Psoas muscle (tissue), 8 donors: Measurements from ENCODE around the gene AQP2. TPM values are rescaled to one million over a fixed set of nuclear protein-coding genes. Genes with fewer than 3 reads are reported as not detected.

ENCODE experiments used
- ATAC-seq, 4 donors: fragments of 200-7000 bp; cut with Tn5 transposase; one replicate each; pipeline ENCODE4 v1.9.1; 2020; ENCODE audit warnings: moderate library complexity in 3 of 4, mild to moderate bottlenecking in 2 of 4
- DNase-seq, 2 donors: peaks; one replicate each; pipeline ENCODE4 v3.0.0-alpha.2; 2020
- H3K27ac ChIP-seq: fragments of 200-600 bp; one replicate; pipeline ENCODE4 v1.8.0; 2022
- H3K27me3 ChIP-seq, 3 donors: fragments of 200-600 bp in 1 of 3; one replicate each; pipeline versions ENCODE4 v1.6.1 to v1.8.0; 2013 to 2022; ENCODE audit warnings: low read length in 2 of 3, mild to moderate bottlenecking in 2 of 3, moderate library complexity in 1 of 3; ENCODE audit not compliant: insufficient read depth in 3 of 3
- H3K36me3 ChIP-seq, 2 donors: fragments of 200-600 bp in 1 of 2; one replicate each; pipeline versions ENCODE4 v1.6.1 to v1.8.0; 2013 to 2022; ENCODE audit warnings: low read depth in 1 of 2, mild to moderate bottlenecking in 1 of 2, moderate library complexity in 1 of 2; ENCODE audit not compliant: insufficient read depth in 1 of 2
- H3K4me1 ChIP-seq: fragments of 200-600 bp; one replicate; pipeline ENCODE4 v1.8.0; 2022
- H3K4me3 ChIP-seq: fragments of 200-600 bp; one replicate; pipeline ENCODE4 v1.8.0; 2022; ENCODE audit warnings: mild to moderate bottlenecking
- H3K9me3 ChIP-seq: fragments of 200-600 bp; one replicate; pipeline ENCODE4 v1.8.0; 2022
- WGBS, 3 donors: extraction: QIAGEN DNeasy Blood & Tissue Kit; methylation state at CpG; one replicate each; pipeline versions ENCODE4 v1.1.6 to v1.1.7; 2013; 5-methylcytosine and 5-hydroxymethylcytosine counted together
- intact Hi-C, 2 donors: fragments of 100-400 bp; cut with DNase I; formaldehyde crosslinking; loops; one replicate each; pipeline versions ENCODE4 v1.11.0 to v1.14.2; 2022
- polyA plus RNA-seq, 3 donors: library from polyadenylated mRNA; stranded (reverse); fragments of 200-250 nt; gene quantifications; one replicate each; pipeline ENCODE4 v1.2.3, GENCODE V29; 2013
- total RNA-seq, 4 donors: library from RNA; stranded (reverse); fragmentation: NEBNext Ultra II Directional in 2 of 4; extraction: Animal tissue kit (Norgen Biotek cat#: 25700) in 2 of 4; gene quantifications; one replicate each; pipeline versions ENCODE4 v1.2.1 to v1.2.4, GENCODE V29; 2021 to 2023
- TF ChIP-seq, protein P1 (sequence below): fragments of 200-600 bp; IDR thresholded peaks from one replicate; pipeline ENCODE4 v1.8.0; 2022; ENCODE audit warnings: antibody characterized with exemption
- donor health status: healthy with polysubstance abuse.
- donor health status: DM: no; HTN: no; CAD: no; lungs with moderate emphysema.
- donor health status: Bipolar disorder and iron deficiency.
- donor health status: healthy.
- donor health status: DM: yes; HTN: yes; CAD: no.
- donor health status: DM: no; HTN: no; CAD: no.
- donor health status: DM: no; HTN: no; CAD: no.
- donor health status: DM: yes; HTN: yes; CAD: no.

Gene AQP2
- total and polyA plus RNA-seq, 7 donors = not detected

DNA sequence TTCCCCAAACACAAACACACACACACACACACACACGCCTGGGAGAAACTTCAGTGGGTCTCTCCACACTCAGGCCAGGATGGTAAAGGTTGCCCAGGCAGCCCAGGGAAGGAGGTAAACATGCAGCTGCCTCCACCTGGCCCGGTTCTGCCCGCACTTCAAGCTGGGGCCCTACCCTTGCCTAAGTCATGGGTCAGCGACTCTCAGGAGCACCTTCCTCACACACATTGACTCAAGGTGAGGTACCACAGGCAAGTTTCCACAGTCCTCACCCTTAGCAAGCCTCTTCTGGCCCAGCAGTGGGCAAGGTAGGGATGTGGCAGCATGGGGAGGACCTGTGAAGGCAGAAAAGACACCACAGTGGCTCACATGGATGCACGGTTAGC is 32.8 kb upstream of the AQP2 start:
- ATAC-seq = no peak
- Histone ChIP-seq H3K4me1 (no peaks in the 10 kb centered on the region), H3K4me3 (no peak overlapping the region), H3K9me3 (no peaks in the 10 kb centered on the region), H3K27ac (no peak overlapping the region), H3K36me3 (no peaks in the 10 kb centered on the region), H3K27me3 (peaks cover 0 to 1% (median 0%) of the 10 kb centered on the region in 3 donors)
- 86 to 89% (median 89%) methylated on average over 5 of the region's 5 CpGs for WGBS, 3 donors
- no peak for DNase-seq
- intact Hi-C loops = no loop called here
- TF ChIP-seq, protein P1, sequence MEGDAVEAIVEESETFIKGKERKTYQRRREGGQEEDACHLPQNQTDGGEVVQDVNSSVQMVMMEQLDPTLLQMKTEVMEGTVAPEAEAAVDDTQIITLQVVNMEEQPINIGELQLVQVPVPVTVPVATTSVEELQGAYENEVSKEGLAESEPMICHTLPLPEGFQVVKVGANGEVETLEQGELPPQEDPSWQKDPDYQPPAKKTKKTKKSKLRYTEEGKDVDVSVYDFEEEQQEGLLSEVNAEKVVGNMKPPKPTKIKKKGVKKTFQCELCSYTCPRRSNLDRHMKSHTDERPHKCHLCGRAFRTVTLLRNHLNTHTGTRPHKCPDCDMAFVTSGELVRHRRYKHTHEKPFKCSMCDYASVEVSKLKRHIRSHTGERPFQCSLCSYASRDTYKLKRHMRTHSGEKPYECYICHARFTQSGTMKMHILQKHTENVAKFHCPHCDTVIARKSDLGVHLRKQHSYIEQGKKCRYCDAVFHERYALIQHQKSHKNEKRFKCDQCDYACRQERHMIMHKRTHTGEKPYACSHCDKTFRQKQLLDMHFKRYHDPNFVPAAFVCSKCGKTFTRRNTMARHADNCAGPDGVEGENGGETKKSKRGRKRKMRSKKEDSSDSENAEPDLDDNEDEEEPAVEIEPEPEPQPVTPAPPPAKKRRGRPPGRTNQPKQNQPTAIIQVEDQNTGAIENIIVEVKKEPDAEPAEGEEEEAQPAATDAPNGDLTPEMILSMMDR = no peak

DNA sequence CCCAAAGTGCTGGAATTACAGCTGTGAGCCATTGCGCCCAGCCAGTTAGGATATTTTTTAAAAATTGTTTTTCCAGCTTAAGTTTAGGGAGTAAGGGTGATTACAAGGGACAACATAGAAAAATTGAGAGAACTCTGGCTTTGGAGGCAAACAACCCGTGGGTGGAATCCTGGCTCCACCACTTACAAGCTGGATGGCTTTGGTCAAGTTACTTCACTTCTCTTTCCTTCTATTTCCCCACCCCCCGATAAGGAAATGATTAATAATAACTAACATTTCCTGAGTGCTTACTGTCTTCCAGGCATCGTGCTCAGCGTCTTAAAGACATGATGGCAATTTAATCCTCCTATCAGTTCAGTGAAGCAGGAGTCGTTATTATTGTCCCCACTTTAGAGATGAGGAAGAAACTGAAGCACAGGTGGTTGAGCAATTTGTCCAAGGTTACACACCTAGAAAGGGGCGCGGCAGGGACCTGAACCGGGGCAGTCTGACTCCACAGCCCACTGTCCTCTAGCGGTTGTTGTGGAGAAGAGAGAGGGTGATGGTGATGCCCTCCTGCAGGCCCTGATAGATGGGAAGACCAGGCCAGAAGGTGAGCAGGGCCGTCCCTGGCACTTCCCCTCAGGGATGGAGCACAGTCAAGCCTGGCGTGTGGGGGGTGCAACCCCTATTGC is 30.2 kb upstream of the AQP2 start:
- Histone ChIP-seq H3K4me1 (no peaks in the 10 kb centered on the region), H3K27ac (no peak overlapping the region), H3K9me3 (no peaks in the 10 kb centered on the region), H3K4me3 (no peak overlapping the region), H3K27me3 (no peaks in the 10 kb centered on the region), H3K36me3 (no peaks in the 10 kb centered on the region)
- DNase-seq (no peak), ATAC-seq (no peak)
- 71 to 73% (median 72%) methylated on average over 12 of the region's 12 CpGs for WGBS, 3 donors
- TF ChIP-seq, protein P1 = no peak
- intact Hi-C loops = no loop called here

DNA sequence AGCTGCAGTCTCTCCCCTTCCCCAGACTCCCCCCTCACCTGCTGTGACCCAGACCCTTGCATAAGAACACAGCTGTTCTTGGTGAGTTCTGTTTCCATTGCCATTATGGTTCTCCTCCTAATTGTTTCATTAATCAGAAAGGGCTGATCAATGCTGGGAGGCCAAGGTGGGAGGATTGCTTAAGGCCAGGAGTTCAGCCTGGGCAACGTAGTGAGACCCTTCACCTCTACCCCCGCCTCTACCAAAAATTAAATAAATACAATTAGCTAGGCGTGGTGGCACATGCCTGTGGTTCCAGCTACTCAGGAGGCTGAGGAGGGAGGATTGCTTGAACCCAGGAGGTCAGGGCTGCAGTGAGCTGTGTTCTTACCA is 29.6 kb upstream of the AQP2 start:
- no peaks in the 10 kb centered on the region for H3K27me3 ChIP-seq
- ATAC-seq = no peak
- WGBS, 3 donors = 89 to 93% (median 89%) methylated on average over 3 of the region's 3 CpGs
- no peak for DNase-seq
- no peaks in the 10 kb centered on the region for H3K4me1 ChIP-seq
- TF ChIP-seq, protein P1 = no peak
- no peaks in the 10 kb centered on the region for H3K9me3 ChIP-seq
- no peaks in the 10 kb centered on the region for H3K36me3 ChIP-seq
- H3K4me3 ChIP-seq = no peak overlapping the region
- intact Hi-C loops = no loop called here
- H3K27ac ChIP-seq = no peak overlapping the region

DNA sequence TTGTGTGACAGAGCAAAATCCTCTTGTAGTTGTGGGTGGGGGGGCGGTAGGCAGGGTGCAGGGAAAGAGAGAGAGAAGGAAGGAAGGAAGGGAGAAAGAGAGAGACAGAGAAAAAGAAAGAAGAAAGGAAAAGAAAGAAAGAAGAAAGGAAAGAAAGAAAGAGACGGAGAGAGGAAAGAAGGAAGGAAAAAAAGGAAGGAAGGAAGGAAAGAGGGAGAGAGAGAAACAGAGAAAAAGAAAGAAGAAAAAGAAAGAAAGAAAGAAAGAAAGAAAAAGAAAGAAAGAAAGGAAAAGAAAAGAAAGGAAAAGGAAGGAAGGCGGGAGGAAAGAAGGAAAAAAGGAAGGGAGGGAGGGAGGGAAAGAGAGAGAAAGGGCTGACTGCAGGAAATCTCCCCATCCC is 29.2 kb upstream of the AQP2 start:
- H3K4me3 ChIP-seq = no peak overlapping the region
- TF ChIP-seq, protein P1 = no peak
- intact Hi-C loops = no loop called here
- H3K27me3 ChIP-seq = no peaks in the 10 kb centered on the region
- no peaks in the 10 kb centered on the region for H3K9me3 ChIP-seq
- H3K27ac ChIP-seq = no peak overlapping the region
- DNase-seq (no peak), ATAC-seq (no peak)
- no peaks in the 10 kb centered on the region for H3K36me3 ChIP-seq
- 72 to 75% (median 74%) methylated on average over 3 of the region's 3 CpGs for WGBS, 3 donors
- no peaks in the 10 kb centered on the region for H3K4me1 ChIP-seq

DNA sequence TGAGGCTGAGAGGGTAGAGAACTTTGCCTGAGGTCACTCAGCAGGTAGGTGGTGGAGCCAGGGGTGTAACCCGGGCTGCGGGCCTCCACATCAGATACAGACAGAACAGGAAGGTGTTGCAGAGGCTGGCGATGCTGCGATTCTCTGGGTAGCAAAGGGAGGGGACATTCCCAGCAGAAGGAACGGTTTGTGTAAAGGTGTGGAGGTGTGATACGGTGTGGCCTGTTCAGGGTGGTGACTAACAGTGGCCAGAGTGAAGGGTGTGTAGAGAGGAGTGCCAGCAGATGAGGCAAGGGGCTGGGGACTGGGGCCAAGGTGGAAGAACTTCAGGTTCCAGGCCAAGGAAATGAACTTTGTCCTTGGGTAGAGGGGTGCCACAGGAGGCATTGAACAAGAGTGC is 28.6 kb upstream of the AQP2 start:
- H3K27me3 ChIP-seq = no peaks in the 10 kb centered on the region
- H3K4me1 ChIP-seq = no peaks in the 10 kb centered on the region
- intact Hi-C loops = no loop called here
- no peak overlapping the region for H3K4me3 ChIP-seq
- H3K36me3 ChIP-seq = no peaks in the 10 kb centered on the region
- DNase-seq (peak in 1 of 2 donors; percentile 26), ATAC-seq (no peak)
- H3K27ac ChIP-seq = no peak overlapping the region
- H3K9me3 ChIP-seq = no peaks in the 10 kb centered on the region
- 80 to 89% (median 82%) methylated on average over 6 of the region's 6 CpGs for WGBS, 3 donors
- TF ChIP-seq, protein P1 = no peak
